Endothelial cell of umbilical vein (primary cell): ENCODE measurements around the gene OSBP2. TPM values are rescaled to one million over a fixed set of nuclear protein-coding genes. Genes with fewer than 3 reads are reported as not detected.
"Not testable (repeated sequence)": the region's sequence is repeated elsewhere in the genome, so short reads cannot be mapped to it uniquely, and the experiment has no call there.

Source experiments
- BruUV-seq: library from RNA; stranded (reverse); fragments of 400-500 nt; replicated peaks from 2 replicates; lab custom pipeline; 2021; lab: Mats Ljungman, UMichigan
- CTCF ChIA-PET: fragments of 300-600, 350-600 bp; sonication (Branson Sonifier 250); formaldehyde crosslinking; loops from one replicate; lab custom pipeline; 2021; ENCODE audit warnings: antibody characterized with exemption, inconsistent platforms; lab: Charles Lee
- POLR2A ChIA-PET: fragments of 300-600, 350-600 bp; sonication (Branson Sonifier 250); formaldehyde crosslinking; loops from one replicate; lab custom pipeline; 2021; ENCODE audit warnings: antibody characterized with exemption, inconsistent platforms; lab: Charles Lee
- DNase-seq: peaks from one replicate; pipeline ENCODE4 v3.0.0-alpha.2; 2011; ENCODE audit warnings: low read depth, low spot score
- FAIRE-seq: peaks from 2 replicates; lab custom pipeline; 2011; peaks lifted over from hg19 to GRCh38; lab: Jason Lieb, UNC
- H2AFZ ChIP-seq: 2 replicates; pipeline ENCODE4 v1.6.0; 2012; ENCODE audit warnings: low read depth, low read length, control low read depth, inconsistent platforms
- H3K27ac ChIP-seq: 2 replicates; pipeline ENCODE4 v1.5.1; 2011; ENCODE audit warnings: low read depth, mild to moderate bottlenecking, control low read depth, low read length, moderate library complexity; ENCODE audit not compliant: insufficient read depth
- H3K27me3 ChIP-seq, 2 experiments: 2 replicates each; pipeline versions ENCODE4 v1.6.0 to v1.6.1; 2011; ENCODE audit warnings: low read length in 2 of 2, mixed read lengths in 1 of 2; ENCODE audit not compliant: control insufficient read depth in 2 of 2, insufficient read depth in 2 of 2
- H3K36me3 ChIP-seq, 2 experiments: 2 replicates in 1 of 2; 3 replicates in 1 of 2; pipeline ENCODE4 v1.5.1; 2011; ENCODE audit warnings: low read length in 2 of 2, mild to moderate bottlenecking in 1 of 2, moderate library complexity in 1 of 2; ENCODE audit not compliant: control insufficient read depth in 2 of 2, insufficient read depth in 2 of 2; ENCODE audit errors: extremely low read depth in 1 of 2
- H3K4me1 ChIP-seq: 3 replicates; pipeline ENCODE4 v1.5.1; 2011; ENCODE audit warnings: mild to moderate bottlenecking, low read length; ENCODE audit not compliant: control insufficient read depth, insufficient read depth; ENCODE audit errors: extremely low read depth
- H3K4me2 ChIP-seq: 2 replicates; pipeline ENCODE4 v1.6.1; 2011; ENCODE audit warnings: low read length, control low read depth, mixed read lengths; ENCODE audit not compliant: insufficient read depth
- H3K4me3 ChIP-seq, 3 experiments: fragments of 200-600 bp in 1 of 3; sonication (generic), shearing (Covaris generic) in 1 of 3; replicated peaks in 1 of 3; 2 replicates each; pipeline ENCODE4 v1.5.1; 2011 to 2016; ENCODE audit warnings: control low read depth in 3 of 3, low read length in 3 of 3, mild to moderate bottlenecking in 2 of 3, inconsistent platforms in 1 of 3, low read depth in 1 of 3, moderate library complexity in 1 of 3; ENCODE audit not compliant: insufficient read depth in 1 of 3
- H3K79me2 ChIP-seq: 2 replicates; pipeline ENCODE4 v1.6.0; 2012; ENCODE audit warnings: low read length, inconsistent platforms; ENCODE audit not compliant: control insufficient read depth, insufficient read depth
- H3K9ac ChIP-seq: replicated peaks from 2 replicates; pipeline ENCODE3; 2011; ENCODE audit warnings: low read length, control low read depth; ENCODE audit not compliant: insufficient read depth; ENCODE audit errors: extremely low read depth
- H3K9me1 ChIP-seq: replicated peaks from 3 replicates; pipeline ENCODE4 v1.6.0; 2011; ENCODE audit warnings: mild to moderate bottlenecking, low read length; ENCODE audit not compliant: control insufficient read depth, insufficient read depth; ENCODE audit errors: extremely low read depth
- H3K9me3 ChIP-seq: replicated peaks from 2 replicates; pipeline ENCODE4 v1.5.1; 2012; ENCODE audit warnings: low read length, inconsistent platforms; ENCODE audit not compliant: control insufficient read depth, insufficient read depth
- H4K20me1 ChIP-seq: replicated peaks from 2 replicates; pipeline ENCODE3; 2011; ENCODE audit warnings: mild to moderate bottlenecking, low read length; ENCODE audit not compliant: control insufficient read depth, insufficient read depth; ENCODE audit errors: extremely low read depth
- GATA2 ChIP-seq: IDR thresholded peaks from 2 replicates; pipeline ENCODE4 v1.7.0; 2011; ENCODE audit warnings: low read depth, mild to moderate bottlenecking, moderate library complexity, mixed read lengths, low read length; ENCODE audit not compliant: insufficient read length, insufficient read depth
- dilution Hi-C: fragments of 300-500 bp; cut with MboI; formaldehyde crosslinking; loops from one replicate; pipeline ENCODE4 v1.15.0; 2019; ENCODE audit warnings: low sequenced_read_pairs; ENCODE audit not compliant: extremely low pct_ligation_motif_present
- intact Hi-C: fragments of 100-400 bp; cut with micrococcal nuclease; formaldehyde crosslinking; loops from one replicate; pipeline ENCODE4 v1.10.0; 2022
- polyA plus RNA-seq, 4 experiments: library from polyadenylated mRNA; depleted of rRNA in 3 of 4; stranded (reverse) in 3 of 4; unstranded in 1 of 4; fragments of >200 nt; gene quantifications; 2 replicates each; pipeline versions ENCODE4 v1.2.1 to v1.2.3, GENCODE V29; 2011 to 2012; ENCODE audit warnings: missing spikeins in 1 of 4
- total RNA-seq: library from RNA; stranded (reverse); gene quantifications from 2 replicates; pipeline ENCODE4 v1.2.3, GENCODE V29; 2021

Gene OSBP2
- total and polyA plus RNA-seq, 2 donors (not counting 3 experiments of a cell fraction or from before 2014, with no cell fraction given), result 4.1 to 7.5 TPM

DNA sequence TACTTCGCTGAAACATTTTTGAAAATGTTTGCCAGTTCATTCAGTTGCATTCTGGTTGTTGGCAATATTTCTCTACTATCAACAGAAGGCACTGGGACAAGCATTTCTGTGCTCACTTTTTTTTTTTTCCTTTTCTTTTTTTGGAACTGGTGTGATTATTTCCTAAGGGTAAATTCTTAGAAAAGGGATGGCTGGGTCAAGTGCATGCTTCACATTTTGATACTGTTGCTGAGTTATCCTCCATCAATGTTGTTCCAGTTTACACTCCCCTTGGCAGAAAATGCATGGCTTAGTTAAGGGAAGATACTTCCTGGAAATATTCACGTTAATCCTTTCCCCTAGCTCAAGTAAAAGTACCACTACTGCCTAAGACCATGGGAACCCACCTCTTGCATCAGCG, 81.8 kb downstream of the OSBP2 start:
- no peaks in the 10 kb centered on the region for H3K36me3 ChIP-seq
- BruUV-seq, result no TSS peak
- H3K27me3 ChIP-seq, result no peaks in the 10 kb centered on the region
- no peaks in the 10 kb centered on the region for H4K20me1 ChIP-seq
- H3K9me1 ChIP-seq, result no peaks in the 10 kb centered on the region
- H3K79me2 ChIP-seq, result no peaks in the 10 kb centered on the region
- H3K4me3 ChIP-seq, result no peak overlapping the region
- FAIRE-seq, result no peak
- H3K4me1 ChIP-seq, result peaks cover 2% of the 10 kb centered on the region
- dilution Hi-C loops (no loop called here), intact Hi-C loops (no loop called here)
- H3K9me3 ChIP-seq, result no peaks in the 10 kb centered on the region
- ChIA-PET POLR2A (no interaction called here), CTCF (no interaction called here)
- DNase-seq, result no peak
- no peak overlapping the region for H3K27ac ChIP-seq
- TF ChIP-seq GATA2, result no peak
- no peak overlapping the region for H3K4me2 ChIP-seq
- no peak overlapping the region for H2AFZ ChIP-seq
- no peak overlapping the region for H3K9ac ChIP-seq

DNA sequence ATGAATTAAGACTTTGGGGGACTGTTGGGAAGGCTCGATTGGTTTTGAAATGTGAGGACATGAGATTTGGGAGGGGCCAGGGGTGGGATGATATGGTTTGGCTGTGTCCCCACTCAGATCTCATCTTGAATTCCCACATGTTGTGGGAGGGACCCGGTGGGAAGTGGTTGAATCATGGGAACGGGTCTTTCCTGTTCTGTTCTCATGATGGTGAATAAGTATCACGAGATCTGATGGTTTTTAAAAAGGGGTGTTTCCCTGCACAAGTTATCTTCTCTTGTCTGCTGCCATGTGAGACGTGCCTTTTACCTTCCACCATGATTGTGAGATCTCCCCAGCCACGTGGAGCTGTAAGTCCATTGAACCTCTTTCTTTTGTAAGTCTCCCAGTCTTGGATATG, 82.5 kb downstream of the OSBP2 start:
- H3K4me3 ChIP-seq, H3K9ac ChIP-seq, POLR2A ChIA-PET, dilution Hi-C loops, H3K9me1 ChIP-seq, H3K79me2 ChIP-seq, H3K27me3 ChIP-seq, intact Hi-C loops, H3K4me2 ChIP-seq, H4K20me1 ChIP-seq, DNase-seq, FAIRE-seq, H3K27ac ChIP-seq, H3K36me3 ChIP-seq, BruUV-seq, H3K9me3 ChIP-seq, H3K4me1 ChIP-seq, H2AFZ ChIP-seq: not testable (repeated sequence)
- CTCF ChIA-PET, result interaction anchor here (0.6 to 2.2 kb wide), 5 partner anchors 22 to 382 kb away, joined by 3 to 5 read pairs (median 3); no protein-coding TSS in a partner anchor
